Spleen (tissue), 7 donors: ENCODE data around the gene FLT4.

ENCODE experiments used
- CTCF ChIP-seq, 11 experiments: fragments of 200-600 bp in 7 of 11; fragments of 450-650 bp in 4 of 11; sonication (generic) in 4 of 11; IDR thresholded peaks in 8 of 11; conservative IDR thresholded peaks in 3 of 11; 1 replicate in 7 of 11; 2 replicates in 4 of 11; pipeline versions ENCODE4 v1.4.0 to v1.8.0; 2016 to 2021; ENCODE audit warnings: antibody characterized with exemption in 11 of 11, inconsistent platforms in 4 of 11, mild to moderate bottlenecking in 1 of 11
- POLR2A ChIP-seq, 3 donors: fragments of 450-650 bp; IDR thresholded peaks; one replicate each; pipeline ENCODE4 v1.5.1; 2017; ENCODE audit warnings: antibody characterized with exemption in 3 of 3, mild to moderate bottlenecking in 1 of 3
- POLR2AphosphoS5 ChIP-seq, 3 donors: sonication (generic); formaldehyde crosslinking; IDR thresholded peaks; one replicate each; pipeline ENCODE4 v1.5.1; 2017; ENCODE audit warnings: antibody characterized with exemption in 3 of 3
- donor health status: DM: no; HTN: no; CAD: no; lungs with moderate emphysema.
- donor health status: DM: no; HTN: no; CAD: no.
- donor health status: DM: no; HTN: no; CAD: no.

- no peak for TF ChIP-seq POLR2A (IDR thresholded peaks at IDR 0.05)
- TF ChIP-seq CTCF (IDR thresholded peaks at IDR 0.05 in 8 of 11, conservative IDR thresholded peaks at IDR 0.05 in 3 of 11), result peak in 6 of 11 experiments; percentile 13 to 52 (median 42)
- peak in 1 of 3 donors; percentile 41 for TF ChIP-seq POLR2AphosphoS5 (IDR thresholded peaks at IDR 0.05)
These were observed 623 bp downstream of the FLT4 start for GRCh38 chr5:180648658-180649296.
